Ramos (cell line): ENCODE data around the gene RAB40C.

Experiments used
- in situ Hi-C: fragments of 300-500 bp; cut with MboI; formaldehyde crosslinking; loops from one replicate; pipeline ENCODE4 v1.14.3; 2022; ENCODE audit warnings: low sequenced_read_pairs; ENCODE audit not compliant: unreplicated experiment

RAB40C gene

GRCh38 chr16:608019-608418 lies 18.2 kb downstream of the RAB40C start:
- in situ Hi-C loops: no loop called here

GRCh38 chr16:609316-609715 lies 19.4 kb downstream of the RAB40C start:
- in situ Hi-C loops: no loop called here

GRCh38 chr16:609984-610383 lies 20.1 kb downstream of the RAB40C start:
- in situ Hi-C loops: no loop called here

DNA sequence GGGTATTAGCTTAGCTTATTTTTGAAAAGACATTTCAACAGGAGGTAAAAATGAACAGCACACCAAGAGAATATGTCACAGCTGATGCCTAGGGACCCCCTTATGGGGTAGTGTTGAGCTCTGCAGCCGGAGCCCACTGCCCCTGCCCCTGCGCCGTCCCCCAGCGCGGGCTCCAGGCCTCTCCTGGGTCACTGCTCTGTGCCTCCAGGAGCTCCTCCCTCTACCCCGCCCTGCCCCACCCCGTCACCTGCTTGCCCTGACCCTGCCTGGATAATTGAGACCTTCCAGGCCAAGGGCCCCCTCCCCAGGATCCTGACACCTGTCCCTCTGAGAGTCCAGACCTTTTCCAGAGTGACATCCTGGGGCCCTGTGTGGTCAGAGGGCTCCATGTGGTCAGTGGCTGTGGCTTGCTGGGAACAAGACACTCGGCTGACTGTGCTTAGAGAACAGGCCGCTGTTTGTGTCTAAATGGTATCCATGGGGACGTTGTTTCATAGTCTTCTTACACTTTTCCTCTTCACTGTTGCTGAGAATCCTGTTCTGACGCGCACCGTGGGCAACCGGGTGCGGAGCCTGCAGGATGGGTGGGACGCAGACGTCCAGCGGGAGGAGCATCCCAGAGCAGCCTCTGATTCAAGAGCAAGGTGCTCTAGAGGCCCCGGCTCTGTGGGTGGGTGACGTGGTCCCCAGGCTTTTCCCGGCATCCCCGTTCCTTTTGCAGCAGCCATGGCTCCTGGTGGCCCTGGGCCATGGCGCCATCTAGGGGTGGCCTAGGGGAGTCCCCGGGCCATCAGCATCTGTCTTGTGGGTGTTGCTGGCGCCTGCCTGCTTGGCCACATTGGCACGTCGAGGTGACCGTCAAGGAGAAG lies 20.9 kb downstream of the RAB40C start:
- in situ Hi-C loops: no loop called here

DNA sequence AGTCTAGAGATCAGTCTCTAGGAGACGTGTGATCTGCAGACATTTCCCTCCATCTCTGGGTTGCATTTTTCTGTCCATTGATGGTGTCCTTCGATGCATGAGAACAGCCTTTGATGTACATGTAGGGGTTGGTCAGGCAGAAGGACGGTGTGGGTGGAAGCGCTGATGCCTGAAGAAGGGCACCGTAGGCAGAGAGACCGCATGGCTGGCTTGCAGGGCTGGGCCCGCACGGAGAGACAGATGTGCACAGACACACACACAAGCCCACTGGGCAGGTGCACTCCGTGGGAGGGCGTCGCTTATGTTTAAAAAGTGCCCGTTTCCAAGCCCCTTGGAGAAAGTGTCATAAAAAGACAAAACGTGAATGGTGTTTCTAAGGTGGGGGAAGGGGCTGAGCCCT lies 25.3 kb downstream of the RAB40C start:
- in situ Hi-C loops: no loop called here

DNA sequence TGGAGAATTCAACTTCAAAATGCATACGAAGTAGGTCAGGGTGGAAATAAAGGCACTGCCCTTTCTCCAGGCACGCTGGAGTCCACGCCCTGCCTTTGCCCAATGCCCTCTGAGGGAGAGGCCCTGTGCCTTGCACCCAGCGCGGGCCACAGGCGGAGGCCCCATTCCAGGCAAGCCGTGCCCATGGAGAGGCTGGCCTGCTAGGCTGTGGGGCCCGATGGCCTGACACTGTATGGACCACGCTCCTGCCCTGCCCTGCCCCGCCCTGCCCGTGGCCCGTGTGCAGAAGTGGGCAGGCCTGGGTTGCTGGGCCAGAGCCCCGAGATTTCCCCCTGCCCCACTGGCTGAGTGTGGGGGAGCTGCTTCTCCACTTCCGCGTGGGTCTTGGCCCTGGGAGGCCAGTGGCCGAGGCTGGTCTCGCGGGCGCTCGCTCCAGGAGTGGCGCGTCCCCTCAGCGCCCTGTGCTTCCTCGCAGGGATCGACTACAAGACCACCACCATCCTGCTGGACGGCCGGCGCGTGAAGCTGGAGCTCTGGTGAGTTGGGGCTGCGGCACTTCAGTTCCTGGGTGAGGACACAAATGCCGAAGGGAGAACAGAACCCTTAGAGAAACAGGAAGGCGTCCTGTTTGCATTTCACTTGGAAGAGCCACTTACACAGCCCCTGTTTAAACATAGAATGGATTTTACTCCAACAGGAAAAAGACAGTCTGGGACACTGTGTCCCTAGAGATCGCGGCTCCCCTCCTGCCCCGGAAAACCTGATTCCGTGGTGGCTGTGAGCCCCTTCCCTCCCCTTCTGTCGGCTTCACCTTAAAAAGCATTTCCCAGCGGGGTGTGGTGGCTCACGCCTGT lies 27.1 kb downstream of the RAB40C start:
- in situ Hi-C loops: no loop called here

- in situ Hi-C loops: no loop called here
These were observed 28.0 kb downstream of the RAB40C start for GRCh38 chr16:617855-618254.

GRCh38 chr16:619476-620100 lies 29.7 kb downstream of the RAB40C start:
- in situ Hi-C loops: no loop called here

GRCh38 chr16:620700-621525 lies 31.0 kb downstream of the RAB40C start:
- in situ Hi-C loops: no loop called here

GRCh38 chr16:621526-622105 lies 31.8 kb downstream of the RAB40C start:
- in situ Hi-C loops: no loop called here

- in situ Hi-C loops: no loop called here
These were observed 33.0 kb downstream of the RAB40C start for GRCh38 chr16:622920-623280.

- in situ Hi-C loops: no loop called here
These were observed 34.7 kb downstream of the RAB40C start for GRCh38 chr16:624526-625070.

- in situ Hi-C loops: no loop called here
These were observed 35.5 kb downstream of the RAB40C start for GRCh38 chr16:625117-625976.

DNA sequence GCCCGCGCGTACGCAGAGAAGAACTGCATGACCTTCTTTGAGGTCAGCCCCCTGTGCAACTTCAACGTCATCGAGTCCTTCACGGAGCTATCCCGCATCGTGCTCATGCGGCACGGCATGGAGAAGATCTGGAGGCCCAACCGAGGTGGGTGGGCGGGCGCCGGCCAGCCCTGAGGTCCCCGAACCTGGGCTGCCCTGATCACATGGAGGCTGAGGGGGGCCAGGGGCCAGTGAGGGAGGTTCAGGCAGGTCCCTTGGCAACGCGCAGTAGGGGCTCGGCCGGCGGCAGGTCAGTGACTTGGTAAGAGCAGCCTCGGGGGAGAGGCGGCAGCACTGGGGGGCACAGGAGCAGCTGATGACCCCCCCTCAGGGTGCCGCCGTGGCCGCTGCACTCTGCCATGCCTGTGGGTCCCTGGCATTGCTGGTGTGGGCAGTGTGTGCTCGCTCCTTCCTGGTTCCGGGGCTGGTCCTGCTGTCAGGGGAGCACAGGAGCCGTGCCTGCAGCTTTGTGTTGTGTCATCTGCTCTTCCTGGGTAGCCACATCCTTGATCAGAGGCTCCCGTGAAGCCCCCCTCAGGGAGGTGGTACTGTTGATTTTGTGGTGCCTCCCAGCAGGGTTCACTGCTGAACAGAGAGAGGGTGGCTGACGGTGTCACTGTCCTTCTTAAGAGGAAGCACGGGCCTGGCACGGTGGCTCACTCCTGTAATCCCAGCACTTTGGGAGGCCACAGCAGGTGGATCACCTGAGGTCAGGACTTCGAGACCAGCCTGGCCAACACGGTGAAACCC lies 36.3 kb downstream of the RAB40C start:
- in situ Hi-C loops: no loop called here

DNA sequence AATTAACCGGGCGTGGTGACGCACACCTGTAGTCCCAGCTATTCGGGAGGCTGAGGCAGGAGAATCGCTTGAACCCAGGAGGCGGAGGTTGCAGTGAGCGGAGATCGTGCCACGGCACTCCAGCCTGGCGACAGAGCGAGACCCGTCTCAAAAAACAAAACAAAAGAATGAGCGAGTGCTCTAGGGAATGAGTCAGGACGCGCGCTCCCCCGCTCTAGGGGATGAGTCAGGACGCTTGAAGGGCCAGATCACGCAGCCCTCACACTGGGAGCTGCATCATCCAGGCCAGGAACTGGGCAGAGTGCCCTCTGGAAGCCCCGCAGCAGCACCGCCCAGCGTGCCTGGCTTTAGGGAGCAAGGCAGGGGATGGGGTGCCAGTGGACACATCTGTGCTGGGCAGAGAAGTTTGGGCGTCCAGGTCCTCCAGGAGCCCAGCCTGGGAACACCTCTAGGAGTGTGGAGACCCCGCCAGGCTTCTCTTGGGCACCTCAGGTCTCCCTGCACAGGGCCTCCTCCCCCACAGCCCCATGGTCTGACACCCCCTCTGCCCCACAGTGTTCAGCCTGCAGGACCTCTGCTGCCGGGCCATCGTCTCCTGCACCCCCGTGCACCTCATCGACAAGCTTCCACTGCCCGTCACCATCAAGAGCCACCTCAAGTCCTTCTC lies 37.1 kb downstream of the RAB40C start:
- in situ Hi-C loops: no loop called here

DNA sequence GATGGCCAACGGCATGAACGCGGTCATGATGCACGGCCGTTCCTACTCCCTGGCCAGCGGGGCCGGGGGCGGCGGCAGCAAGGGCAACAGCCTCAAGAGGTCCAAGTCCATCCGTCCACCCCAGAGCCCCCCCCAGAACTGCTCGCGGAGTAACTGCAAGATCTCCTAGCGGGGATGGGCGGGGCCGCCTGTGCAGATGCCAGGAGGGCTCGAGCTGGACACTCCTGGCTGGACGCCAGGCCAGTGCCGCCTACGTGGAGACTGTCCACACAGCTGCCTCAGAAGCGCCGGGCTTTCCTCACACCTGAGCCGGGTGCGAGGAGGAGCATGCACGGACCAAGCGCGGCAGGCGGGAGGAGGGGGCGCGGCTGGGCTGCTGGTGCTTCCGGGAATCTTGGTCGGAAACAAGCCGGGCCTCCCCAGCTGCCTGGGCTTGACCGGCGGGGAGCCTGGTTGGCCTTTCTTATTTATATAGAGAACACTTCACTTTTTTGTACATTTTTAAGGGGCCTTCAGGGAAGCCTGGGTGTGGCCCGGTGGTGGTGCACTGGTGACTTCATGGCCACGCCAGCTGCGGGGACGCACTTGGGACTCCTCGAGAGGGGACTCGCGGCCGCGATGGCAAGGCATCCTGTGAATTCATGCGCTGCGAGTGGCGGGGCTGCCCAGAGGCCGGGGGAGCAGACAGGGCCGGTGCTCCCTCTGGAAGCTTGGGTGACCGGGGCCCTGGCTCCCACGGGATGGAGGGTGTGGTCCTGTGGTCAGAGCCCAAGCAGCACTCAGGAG lies 37.8 kb downstream of the RAB40C start:
- in situ Hi-C loops: no loop called here
